Central memory CD8-positive, alpha-beta T cell (primary cell): Measurements from ENCODE around the gene KIRREL3.

Source experiments
- ATAC-seq: fragments of 150-1000 bp; cut with Tn5 transposase; replicated peaks from 2 replicates; pipeline ENCODE4 v1.10.0; 2022; ENCODE audit warnings: mild to moderate bottlenecking, moderate FRiP score, moderate number of reproducible peaks; ENCODE audit not compliant: poor library complexity, severe bottlenecking; ENCODE audit errors: extremely low read depth
- DNase-seq, 2 donors: peaks; one replicate each; pipeline ENCODE4 v3.0.0; 2021; ENCODE audit warnings: low spot score in 2 of 2
- H3K27ac Mint-ChIP-seq: one replicate; pipeline ENCODE4 v1.8.0; 2022; ENCODE audit warnings: low read depth, mild to moderate bottlenecking, moderate library complexity, mixed read lengths
- H3K27me3 Mint-ChIP-seq: one replicate; pipeline ENCODE4 v1.8.0; 2022; ENCODE audit warnings: mixed read lengths
- H3K36me3 Mint-ChIP-seq: one replicate; pipeline ENCODE4 v1.8.0; 2022; ENCODE audit warnings: mild to moderate bottlenecking, moderate library complexity, mixed read lengths; ENCODE audit not compliant: insufficient read depth
- H3K4me1 Mint-ChIP-seq: one replicate; pipeline ENCODE4 v1.8.0; 2022; ENCODE audit warnings: mixed read lengths
- H3K4me3 Mint-ChIP-seq: one replicate; pipeline ENCODE4 v1.8.0; 2022; ENCODE audit warnings: mild to moderate bottlenecking, moderate library complexity, mixed read lengths
- H3K9me3 Mint-ChIP-seq: one replicate; pipeline ENCODE4 v1.8.0; 2022; ENCODE audit warnings: mixed read lengths

The KIRREL3 gene

DNA sequence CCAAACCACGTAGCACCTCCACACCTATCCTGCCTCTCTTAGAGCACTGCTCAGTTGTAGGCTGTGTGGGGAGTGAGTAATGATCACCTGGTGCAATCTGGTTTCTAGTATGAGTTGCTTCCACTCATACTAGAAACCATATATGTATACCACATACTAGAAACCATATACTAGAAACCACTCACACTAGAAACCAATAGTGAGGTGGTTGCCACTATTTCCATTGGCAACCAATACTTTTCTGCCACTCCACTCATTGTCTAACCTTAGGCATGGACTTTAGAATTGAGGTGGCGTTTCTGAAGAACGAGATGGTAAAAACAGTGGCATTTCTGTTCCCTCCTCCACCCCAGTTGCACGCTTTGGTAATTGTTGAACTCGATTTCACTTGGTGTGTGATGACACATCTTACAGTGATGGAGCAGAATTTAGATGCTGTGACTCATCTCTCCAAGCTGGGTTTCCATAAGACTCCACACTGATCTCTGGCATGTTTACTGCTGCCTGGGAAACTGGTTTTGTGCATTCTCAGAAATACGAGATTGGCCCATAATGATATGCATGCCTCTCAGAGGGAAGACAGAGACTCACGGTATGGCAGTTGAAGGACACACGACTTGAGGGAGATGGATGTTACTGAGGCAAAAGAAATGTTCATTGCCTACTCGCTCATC is 82.9 kb downstream of the KIRREL3 start:
- no peak overlapping the region for H3K27ac Mint-ChIP-seq
- no peaks in the 10 kb centered on the region for H3K4me1 Mint-ChIP-seq
- no peaks in the 10 kb centered on the region for H3K9me3 Mint-ChIP-seq
- no peak for ATAC-seq
- no peaks in the 10 kb centered on the region for H3K36me3 Mint-ChIP-seq
- H3K27me3 Mint-ChIP-seq = no peaks in the 10 kb centered on the region
- DNase-seq = no peak
- no peak overlapping the region for H3K4me3 Mint-ChIP-seq

DNA sequence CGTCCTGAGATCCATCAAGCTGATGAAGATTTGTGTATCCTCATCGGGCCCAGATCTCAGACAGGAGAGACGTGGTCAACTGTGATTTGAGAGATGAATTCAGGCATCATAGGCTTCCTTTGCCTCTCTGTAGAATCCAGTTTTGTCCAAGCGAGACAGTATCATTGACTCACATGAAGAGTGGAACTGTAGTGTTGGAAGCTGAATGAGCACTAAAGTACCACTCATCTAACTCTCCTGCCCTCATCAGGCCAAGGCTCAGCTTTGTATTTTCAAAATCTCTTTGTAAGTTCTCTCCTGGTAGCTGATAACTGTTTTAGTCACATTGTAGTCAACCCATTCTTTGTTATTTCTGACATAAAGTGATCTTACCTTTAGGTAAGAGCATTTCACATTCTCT is 85.1 kb downstream of the KIRREL3 start:
- H3K36me3 Mint-ChIP-seq = no peaks in the 10 kb centered on the region

DNA sequence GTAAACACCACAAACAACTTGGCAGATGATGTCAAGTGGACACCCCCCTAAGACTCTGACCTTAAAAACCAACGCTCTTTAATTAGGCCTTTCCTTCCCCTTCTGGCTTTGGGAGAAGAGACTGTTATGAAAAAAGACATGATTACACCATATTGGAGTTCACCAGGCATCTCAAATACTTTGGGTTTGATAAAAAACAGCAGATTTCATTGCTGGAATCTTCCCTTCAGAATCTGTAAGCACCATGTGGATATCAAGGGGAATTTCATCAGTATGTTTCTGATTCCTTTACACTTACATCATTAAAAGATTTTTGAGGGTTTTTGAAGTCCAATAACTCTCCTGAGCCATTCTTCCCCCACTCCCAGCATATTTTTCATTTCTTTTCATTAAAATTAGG is 85.6 kb downstream of the KIRREL3 start:
- Mint-ChIP-seq H3K9me3 (no peaks in the 10 kb centered on the region), H3K4me3 (no peak overlapping the region), H3K27me3 (no peaks in the 10 kb centered on the region), H3K27ac (no peak overlapping the region), H3K36me3 (no peaks in the 10 kb centered on the region), H3K4me1 (no peaks in the 10 kb centered on the region)
- ATAC-seq = no peak
- DNase-seq = no peak

More for the DNA sequence above, 85.1 kb downstream of the KIRREL3 start:
- Mint-ChIP-seq H3K4me1 (no peaks in the 10 kb centered on the region), H3K4me3 (no peak overlapping the region), H3K27ac (no peak overlapping the region), H3K27me3 (no peaks in the 10 kb centered on the region), H3K9me3 (no peaks in the 10 kb centered on the region)
- ATAC-seq = no peak
- DNase-seq = no peak

DNA sequence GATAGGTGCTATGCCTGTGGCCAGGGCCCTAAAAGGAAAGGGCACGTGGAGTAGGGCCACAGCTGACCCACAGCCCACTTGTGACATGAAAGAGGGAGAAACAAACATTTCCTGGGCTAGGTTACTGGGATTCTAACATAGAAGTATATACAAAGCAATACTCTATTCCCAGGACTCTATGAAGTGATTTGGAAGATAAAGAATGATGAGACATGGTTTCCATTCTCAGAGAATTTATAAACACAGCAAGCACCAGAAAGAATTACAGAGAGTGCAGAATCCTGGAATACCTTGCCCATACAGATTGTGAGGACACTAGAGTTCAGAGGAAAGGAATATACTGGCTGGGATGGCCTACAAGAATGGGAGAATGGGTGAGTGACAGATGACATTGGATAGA is 86.4 kb downstream of the KIRREL3 start:
- DNase-seq = no peak
- Mint-ChIP-seq H3K9me3 (no peaks in the 10 kb centered on the region), H3K4me1 (no peaks in the 10 kb centered on the region), H3K4me3 (no peak overlapping the region), H3K36me3 (no peaks in the 10 kb centered on the region), H3K27ac (no peak overlapping the region), H3K27me3 (no peaks in the 10 kb centered on the region)
- no peak for ATAC-seq

DNA sequence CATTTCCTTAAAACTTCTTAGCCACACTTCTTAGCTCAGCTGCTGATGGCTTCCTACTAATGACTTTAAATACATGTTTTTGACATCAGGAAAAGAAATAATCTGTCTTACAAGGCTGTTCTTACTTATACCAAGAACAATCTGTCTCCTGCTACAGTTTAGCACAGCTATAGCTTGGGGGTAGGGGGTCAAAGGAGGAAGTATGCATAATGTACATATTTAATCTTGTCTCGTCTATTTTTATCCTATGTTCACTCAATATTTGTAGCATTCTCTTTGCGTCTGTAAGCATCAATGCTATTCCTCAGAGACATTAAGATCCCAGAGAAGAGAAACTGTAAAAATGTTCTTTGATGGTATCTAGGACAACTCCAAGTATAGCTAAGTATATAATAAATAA is 96.0 kb downstream of the KIRREL3 start:
- DNase-seq = no peak
- Mint-ChIP-seq H3K4me3 (no peak overlapping the region), H3K9me3 (no peaks in the 10 kb centered on the region), H3K27me3 (no peaks in the 10 kb centered on the region), H3K4me1 (no peaks in the 10 kb centered on the region), H3K27ac (no peak overlapping the region), H3K36me3 (no peaks in the 10 kb centered on the region)
- no peak for ATAC-seq

DNA sequence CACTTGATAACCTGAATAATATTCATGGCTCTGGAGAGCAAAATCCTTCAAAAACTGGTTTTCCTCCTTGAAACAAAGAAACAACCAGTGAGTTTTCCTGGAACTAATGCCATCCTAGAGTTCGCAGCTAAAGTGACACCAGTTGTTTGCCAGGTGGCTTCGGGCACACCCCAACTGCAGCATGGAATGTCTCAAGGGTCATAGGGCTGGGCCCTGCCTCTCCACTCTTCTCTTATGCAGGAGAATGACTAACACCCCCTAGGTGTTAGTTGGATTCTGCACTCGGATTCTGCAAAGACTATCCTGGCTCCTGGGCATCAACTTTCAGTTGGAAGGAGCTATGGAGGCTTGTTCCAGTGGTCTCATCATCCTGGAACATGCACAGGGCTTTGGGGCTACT is 98.8 kb downstream of the KIRREL3 start:
- Mint-ChIP-seq H3K4me3 (no peak overlapping the region), H3K27me3 (no peaks in the 10 kb centered on the region), H3K36me3 (no peaks in the 10 kb centered on the region), H3K27ac (no peak overlapping the region), H3K9me3 (peaks cover 3% of the 10 kb centered on the region), H3K4me1 (no peaks in the 10 kb centered on the region)
- ATAC-seq (no peak), DNase-seq (no peak)

DNA sequence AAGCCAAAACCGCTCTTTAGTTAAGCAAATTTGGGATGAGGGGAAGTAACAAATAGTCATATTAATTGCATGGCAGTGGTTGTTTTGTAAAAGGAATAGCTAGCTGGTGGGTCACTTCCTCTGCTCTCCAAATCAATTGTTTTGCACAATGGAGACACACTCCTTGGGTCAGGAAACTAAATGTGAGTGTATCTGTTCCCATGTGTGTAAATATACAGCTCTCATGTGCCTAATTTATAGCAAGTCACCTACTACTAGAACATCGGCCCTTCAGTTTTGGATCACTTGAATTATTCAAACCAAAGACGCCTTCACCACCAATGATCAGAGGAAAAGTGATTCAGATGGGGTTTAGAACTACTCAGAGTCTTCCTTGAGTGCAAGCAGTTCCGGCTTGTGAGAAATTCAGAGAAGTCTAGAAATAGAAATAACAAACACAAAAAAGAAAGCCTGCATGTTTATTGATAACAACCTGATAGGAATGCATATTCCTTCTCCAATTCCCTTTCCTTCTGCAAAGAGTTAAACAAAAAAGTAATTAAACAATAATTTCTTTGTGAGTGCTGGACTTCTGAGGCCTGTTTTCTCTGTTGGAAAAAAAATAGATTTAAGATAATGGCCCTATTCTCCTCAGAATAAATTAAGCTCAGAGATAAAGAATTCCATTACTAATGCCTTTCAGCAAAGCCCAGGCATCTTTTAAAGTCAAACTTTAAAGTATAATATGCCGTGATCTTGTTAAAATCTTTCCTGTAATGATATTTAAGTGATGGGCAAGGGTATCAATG is 100.4 kb downstream of the KIRREL3 start:
- no peak for DNase-seq
- Mint-ChIP-seq H3K36me3 (no peaks in the 10 kb centered on the region), H3K27me3 (no peaks in the 10 kb centered on the region), H3K9me3 (peaks cover 10% of the 10 kb centered on the region), H3K27ac (no peak overlapping the region), H3K4me1 (no peaks in the 10 kb centered on the region), H3K4me3 (no peak overlapping the region)
- ATAC-seq = no peak

DNA sequence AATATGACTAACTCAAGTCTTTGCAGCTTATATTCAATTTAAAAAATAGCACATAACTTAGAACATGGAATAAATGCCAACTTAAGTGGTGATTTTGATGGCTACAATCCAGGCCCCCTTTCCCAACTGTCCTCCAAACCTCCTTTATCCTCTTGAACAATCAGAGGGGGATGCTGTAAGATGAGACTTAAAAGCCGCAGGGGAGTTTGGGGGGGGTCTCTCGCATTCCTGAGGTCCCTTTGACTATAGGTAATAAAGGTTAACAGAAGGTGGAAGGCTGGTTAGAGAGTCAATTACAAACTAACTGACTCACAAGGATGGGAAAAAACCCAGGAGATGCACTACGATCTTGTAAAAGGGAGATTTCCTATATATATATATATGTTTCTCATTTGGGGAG is 101.8 kb downstream of the KIRREL3 start:
- H3K9me3 Mint-ChIP-seq = peaks cover 10% of the 10 kb centered on the region
- no peak for ATAC-seq
- no peaks in the 10 kb centered on the region for H3K36me3 Mint-ChIP-seq
- H3K4me3 Mint-ChIP-seq = no peak overlapping the region
- no peak overlapping the region for H3K27ac Mint-ChIP-seq
- no peaks in the 10 kb centered on the region for H3K27me3 Mint-ChIP-seq
- no peak for DNase-seq
- H3K4me1 Mint-ChIP-seq = no peaks in the 10 kb centered on the region

DNA sequence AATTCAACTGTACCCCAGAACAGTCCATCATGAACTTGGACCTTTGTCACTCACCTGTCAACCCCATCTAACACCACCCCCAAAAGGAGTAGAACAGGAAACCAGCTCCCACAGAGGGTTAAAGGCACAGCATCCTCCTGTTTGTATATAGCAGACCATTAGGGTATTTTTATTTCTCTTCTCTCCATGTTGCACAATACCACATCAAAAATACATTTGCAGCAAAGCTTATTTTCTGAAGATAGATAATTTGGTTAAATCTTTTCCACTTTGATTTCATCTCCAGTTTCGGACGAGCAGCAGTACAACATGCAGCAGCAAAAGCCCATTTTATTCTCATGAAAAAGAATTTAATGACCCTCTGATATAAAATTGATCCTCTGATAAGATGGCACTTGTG is 103.1 kb downstream of the KIRREL3 start:
- H3K9me3 Mint-ChIP-seq = peaks cover 10% of the 10 kb centered on the region
- H3K27ac Mint-ChIP-seq = no peak overlapping the region
- no peaks in the 10 kb centered on the region for H3K27me3 Mint-ChIP-seq
- no peak for DNase-seq
- ATAC-seq = no peak
- no peaks in the 10 kb centered on the region for H3K36me3 Mint-ChIP-seq
- H3K4me1 Mint-ChIP-seq = no peaks in the 10 kb centered on the region
- H3K4me3 Mint-ChIP-seq = no peak overlapping the region

DNA sequence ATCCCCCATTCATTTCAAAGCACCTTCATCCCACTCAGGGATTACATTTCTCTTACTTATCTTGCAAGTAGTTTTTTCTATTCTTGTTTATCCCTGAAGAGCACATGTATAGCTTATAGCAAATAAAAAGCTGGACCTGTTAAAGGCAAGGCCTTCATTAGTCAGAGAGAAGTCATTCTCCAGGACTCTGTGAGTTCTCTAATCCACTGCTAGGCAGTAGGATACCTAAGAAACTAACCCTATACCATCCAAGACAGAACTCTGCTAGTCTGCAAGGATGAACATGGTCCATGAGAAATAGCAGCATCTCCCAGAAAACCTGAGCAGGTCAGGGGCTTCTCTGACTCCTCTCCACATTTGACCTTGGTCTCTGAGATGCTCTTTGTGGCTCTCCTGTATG is 104.5 kb downstream of the KIRREL3 start:
- Mint-ChIP-seq H3K9me3 (peaks cover 10% of the 10 kb centered on the region), H3K36me3 (no peaks in the 10 kb centered on the region), H3K4me1 (no peaks in the 10 kb centered on the region), H3K27ac (no peak overlapping the region), H3K27me3 (no peaks in the 10 kb centered on the region), H3K4me3 (no peak overlapping the region)
- ATAC-seq = no peak
- DNase-seq = no peak

DNA sequence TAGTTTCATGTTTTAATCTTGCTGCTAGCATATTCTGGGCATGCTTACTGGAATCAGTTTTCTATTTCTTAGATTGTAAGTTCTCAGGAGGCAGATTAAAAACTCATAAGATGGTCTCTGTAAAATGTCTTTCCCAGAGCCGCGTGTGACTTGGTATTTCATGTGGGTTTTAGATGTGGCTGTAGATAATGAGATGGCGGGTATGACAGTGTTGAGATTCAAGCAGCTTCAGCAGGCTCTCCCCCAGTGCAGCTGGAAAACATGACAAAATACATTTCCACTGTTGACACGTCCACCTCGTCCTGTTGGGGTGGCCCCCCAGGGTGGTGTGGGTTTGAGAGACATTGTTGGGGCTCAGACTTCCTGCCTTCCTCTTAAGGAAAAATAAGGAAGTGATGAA is 106.8 kb downstream of the KIRREL3 start:
- H3K36me3 Mint-ChIP-seq = no peaks in the 10 kb centered on the region
- ATAC-seq = no peak
- H3K4me1 Mint-ChIP-seq = no peaks in the 10 kb centered on the region

DNA sequence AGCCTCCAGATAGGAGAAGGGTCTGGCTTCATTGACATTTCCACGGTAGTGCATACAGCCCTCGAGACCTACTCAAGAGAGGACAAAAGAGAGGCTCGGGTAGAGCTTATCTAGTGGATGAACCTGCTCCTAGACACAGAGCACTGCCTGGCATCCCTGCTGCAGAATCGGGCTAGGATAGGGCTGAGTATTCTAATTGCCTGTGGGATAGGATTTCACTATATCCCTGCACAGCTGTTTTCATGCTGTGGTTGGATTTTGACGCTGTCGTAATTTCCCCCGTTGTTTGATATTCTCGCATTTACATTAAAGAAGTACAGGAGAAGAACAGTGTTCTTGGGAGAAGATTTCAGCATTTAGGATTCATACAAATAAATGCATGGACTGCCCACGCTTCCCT is 107.8 kb downstream of the KIRREL3 start:
- no peak overlapping the region for H3K27ac Mint-ChIP-seq
- no peak for ATAC-seq
- H3K27me3 Mint-ChIP-seq = no peaks in the 10 kb centered on the region
- no peak for DNase-seq
- H3K36me3 Mint-ChIP-seq = no peaks in the 10 kb centered on the region
- no peak overlapping the region for H3K4me3 Mint-ChIP-seq
- H3K4me1 Mint-ChIP-seq = no peaks in the 10 kb centered on the region
- H3K9me3 Mint-ChIP-seq = peaks cover 10% of the 10 kb centered on the region

More for the DNA sequence above, 106.8 kb downstream of the KIRREL3 start:
- no peak overlapping the region for H3K4me3 Mint-ChIP-seq
- H3K9me3 Mint-ChIP-seq = peaks cover 10% of the 10 kb centered on the region
- H3K27ac Mint-ChIP-seq = no peak overlapping the region
- no peaks in the 10 kb centered on the region for H3K27me3 Mint-ChIP-seq
- no peak for DNase-seq

DNA sequence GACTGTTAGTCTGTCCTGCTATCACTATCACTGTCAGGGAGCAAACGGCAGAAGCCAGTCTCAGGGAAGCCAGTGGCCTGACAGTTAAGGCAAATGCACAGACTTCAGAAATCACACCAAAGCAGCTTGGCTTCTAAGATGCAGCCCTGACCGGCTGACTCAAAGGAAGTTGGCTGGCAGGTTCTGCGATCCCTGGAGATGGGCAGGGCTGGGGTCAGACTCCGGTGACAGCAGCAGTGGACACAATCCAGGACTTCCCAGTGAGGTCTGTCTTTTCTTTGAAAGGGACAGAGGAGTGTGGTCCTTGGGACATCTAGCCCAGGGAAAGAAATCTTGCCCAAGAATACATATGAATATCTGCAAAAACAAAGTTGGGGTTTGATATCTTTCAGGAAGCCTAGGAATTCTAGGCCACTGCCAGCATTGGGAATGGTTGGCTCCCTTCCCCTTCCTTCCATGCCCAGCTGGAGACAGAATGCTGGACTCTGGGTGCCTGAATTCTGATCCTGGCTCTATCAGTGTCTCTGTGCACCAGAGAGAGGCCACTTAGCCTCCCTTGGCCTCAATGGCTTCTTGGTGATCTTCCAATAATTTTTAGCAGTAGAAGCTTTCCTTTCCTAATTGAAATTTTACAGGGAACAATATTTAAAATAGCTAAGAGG is 108.9 kb downstream of the KIRREL3 start:
- H3K4me3 Mint-ChIP-seq = no peak overlapping the region
- no peak overlapping the region for H3K27ac Mint-ChIP-seq
- H3K27me3 Mint-ChIP-seq = no peaks in the 10 kb centered on the region
- no peaks in the 10 kb centered on the region for H3K4me1 Mint-ChIP-seq
- peaks cover 6% of the 10 kb centered on the region for H3K9me3 Mint-ChIP-seq
- DNase-seq (no peak), ATAC-seq (no peak)
- H3K36me3 Mint-ChIP-seq = no peaks in the 10 kb centered on the region
